T follicular helper cell (primary cell): ENCODE results near the gene CTCF.
A peak's percentile ranks its signal among the peaks of the same experiment; 100 is the strongest.

Experiments used
- DNase-seq: peaks from one replicate; pipeline ENCODE4 v3.0.0-alpha.2; 2020; ENCODE audit warnings: low read depth

CTCF gene

DNA sequence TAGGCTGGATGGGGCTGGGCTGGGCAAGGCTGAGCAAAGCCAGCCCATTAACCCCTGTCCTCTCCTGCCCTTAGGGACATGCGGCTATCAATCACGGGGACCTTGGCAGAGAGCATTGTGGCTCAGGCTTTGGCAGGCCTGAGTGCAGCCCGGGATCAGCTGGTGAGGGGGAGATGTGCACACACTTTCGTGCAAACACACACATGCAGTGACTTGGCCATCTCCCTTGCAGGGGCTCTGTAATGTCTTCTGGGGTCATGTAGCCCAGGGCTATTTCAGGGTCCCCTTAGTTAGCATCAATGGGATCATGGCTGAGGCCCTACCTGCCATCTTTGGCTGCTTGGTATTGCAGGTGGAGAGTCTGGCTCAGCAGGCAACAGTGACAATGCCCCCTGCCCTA is 89.5 kb downstream of the CTCF start:
- DNase-seq, result no peak

DNA sequence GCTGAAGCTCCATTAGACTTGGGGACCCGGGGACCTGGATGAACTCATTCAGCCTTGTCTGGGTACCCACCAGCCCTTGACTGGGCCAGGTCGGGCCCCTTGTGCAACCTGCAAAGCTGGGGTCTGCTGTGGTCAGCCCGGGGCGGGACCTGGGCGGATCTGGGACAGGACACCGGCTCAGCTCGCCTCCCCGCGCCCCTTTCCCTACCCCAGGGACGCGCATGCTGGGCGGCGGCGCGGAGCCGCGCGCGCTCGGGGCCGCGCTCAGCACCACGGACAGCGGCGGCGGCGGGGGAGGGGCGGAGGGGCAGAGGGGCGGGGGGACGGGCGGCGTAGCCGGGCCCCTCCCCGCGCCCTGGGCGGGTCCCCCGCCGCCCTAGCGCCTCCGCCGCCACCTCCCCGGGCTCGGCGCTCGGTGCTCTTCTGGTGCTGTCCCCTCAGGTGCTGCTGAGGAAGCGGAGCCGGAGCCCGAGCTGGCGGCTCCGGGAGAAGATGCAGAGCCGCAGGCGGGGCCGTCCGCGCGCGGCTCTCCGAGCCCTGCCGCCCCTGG is 90.3 kb downstream of the CTCF start:
- DNase-seq, result no peak

DNA sequence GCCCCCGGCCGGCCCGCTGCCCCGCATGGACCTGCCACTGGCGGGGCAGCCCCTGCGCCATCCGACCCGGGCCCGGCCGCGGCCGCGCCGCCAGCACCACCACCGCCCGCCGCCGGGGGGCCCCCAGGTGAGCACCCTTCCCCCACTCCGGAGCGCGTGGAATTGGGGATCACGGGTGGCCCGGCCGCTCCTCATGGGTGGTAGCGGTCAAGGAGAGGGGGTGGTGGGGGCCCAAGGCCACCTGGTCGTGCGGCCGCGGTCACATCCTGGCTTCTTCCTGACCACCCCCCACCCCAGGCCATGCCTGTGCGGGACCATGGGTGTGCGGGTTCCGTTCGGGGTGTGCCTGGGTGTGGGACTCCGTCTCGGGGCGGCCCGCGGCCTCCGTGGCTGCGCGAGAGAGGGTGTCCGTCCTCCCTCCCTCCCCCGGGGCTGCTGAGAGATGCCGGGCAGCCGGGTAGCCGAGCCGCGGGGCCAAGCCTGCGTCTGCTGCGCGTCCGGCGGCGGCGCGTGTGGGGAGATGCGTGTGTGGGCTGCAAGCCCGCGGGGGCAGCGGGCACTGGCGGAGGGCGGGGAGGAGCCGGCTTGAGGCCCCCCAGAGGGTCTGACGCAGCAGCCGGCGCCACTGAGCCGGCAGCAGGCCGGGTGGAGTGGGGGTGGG is 90.9 kb downstream of the CTCF start:
- DNase-seq, result no peak

DNA sequence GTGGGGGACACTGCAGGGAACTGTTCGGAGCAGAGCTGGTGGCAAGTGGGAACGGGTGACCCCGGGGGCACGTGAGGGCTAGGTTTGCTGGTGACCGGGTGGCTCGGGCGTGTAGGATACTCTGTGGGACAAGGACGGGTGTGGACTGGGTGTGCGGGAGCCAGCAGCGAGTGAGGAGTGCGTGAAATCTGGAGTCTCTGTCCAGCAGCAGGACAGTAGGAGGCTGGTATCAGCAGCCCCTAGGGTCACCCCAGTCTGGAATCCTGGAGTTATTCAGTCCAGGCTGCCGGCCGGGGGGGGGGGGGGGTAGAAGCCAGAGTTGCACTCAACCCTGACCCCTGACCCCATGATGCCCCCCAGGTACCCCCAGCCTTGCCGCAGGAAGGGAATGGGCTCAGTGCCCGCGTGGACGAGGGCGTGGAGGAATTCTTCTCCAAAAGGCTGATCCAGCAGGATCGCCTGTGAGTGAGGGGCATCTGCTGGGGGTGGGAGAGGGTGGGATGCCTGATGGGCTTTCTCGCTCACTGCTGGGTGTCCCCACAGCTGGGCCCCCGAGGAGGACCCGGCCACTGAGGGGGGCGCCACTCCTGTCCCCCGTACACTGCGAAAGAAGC is 91.6 kb downstream of the CTCF start:
- DNase-seq, result no peak

DNA sequence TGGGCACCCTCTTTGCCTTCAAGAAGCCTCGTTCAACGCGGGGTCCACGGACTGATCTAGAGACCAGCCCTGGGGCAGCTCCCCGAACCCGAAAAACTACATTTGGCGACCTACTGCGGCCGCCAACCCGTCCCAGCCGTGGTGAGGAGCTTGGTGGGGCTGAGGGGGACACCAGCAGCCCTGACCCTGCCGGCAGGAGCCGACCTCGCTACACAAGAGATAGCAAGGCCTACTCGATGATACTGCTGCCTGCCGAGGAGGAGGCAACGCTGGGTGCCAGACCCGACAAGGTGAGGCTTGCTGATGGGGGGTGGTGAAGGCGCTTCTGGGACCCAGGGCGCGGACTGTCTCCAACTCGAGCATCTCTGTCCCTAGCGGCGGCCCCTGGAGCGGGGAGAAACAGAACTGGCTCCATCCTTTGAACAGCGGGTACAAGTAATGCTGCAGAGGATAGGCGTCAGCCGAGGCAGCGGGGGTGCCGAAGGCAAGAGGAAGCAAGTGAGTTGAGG is 92.1 kb downstream of the CTCF start:
- no peak for DNase-seq

DNA sequence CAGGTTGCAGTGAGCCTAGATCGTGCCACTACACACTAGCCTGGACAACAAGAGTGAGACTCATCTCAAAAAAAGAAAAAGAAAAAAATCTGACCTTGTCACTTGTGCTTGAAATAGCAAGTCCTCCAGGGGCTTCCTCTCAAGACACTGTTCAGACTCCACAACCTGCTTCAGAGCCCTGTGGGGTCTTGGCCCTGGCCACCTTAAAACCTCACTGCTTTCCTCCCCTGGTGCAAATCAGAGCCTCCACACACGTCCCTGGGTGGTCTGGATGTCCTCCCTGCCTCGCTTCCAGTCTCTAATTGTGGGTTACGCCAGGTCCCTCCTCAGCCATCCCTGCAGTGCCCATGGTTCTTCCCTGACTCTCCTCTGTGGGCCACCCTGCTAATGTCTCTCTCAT is 93.0 kb downstream of the CTCF start:
- no peak for DNase-seq

DNA sequence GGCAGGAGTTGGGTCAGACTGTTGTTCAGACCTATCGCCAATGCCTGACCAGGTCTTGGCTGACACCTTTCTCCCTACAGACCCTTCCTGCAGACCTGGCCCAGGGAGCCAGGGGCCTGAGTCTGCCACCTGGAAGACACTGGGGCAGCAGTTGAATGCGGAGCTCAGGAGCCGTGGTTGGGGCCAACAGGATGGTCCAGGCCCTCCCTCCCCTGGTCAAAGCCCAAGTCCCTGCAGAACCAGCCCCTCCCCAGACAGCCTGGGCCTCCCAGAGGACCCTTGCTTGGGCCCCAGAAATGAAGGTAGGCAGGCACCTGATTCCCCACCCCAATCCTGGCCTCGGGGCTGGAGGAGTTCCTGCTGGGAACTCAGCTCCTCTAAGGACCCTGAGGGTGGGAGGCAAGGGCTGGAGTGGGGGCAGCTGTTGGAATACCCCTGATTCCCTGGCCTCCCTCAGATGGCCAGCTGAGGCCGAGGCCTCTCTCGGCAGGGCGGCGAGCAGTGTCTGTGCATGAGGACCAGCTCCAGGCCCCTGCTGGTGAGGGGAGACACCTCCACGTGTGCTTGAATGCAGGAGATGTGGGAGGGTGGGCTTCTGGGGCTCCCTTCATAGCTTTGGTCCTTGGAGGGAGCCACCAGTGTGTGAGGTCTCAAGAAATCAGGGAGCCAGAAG is 94.2 kb downstream of the CTCF start:
- no peak for DNase-seq

DNA sequence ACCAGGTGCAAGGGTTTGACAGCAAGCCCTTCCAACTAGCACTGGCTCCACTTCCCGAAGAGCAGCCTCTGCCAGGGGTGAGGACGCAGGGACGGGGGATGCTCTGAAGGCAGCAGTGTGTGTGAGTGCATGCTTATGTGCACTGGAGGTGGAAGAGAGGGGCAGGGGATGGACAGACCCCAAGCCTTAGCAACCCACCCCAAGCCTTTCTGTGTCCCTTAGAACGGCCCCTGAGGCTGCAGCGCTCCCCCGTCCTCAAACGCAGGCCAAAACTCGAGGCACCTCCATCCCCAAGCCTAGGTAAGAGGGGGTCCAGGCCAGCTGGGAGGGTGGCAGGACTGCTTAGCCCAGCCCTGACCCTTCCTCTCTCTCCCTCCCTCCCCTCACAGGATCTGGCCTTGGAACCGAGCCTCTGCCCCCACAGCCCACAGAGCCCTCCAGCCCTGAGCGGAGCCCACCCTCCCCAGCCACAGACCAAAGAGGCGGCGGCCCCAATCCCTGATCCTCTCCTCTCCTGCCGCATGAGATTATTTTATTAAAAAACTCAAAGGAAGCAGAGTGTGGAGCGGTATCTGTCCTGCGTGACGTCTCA is 94.8 kb downstream of the CTCF start:
- DNase-seq, result no peak

DNA sequence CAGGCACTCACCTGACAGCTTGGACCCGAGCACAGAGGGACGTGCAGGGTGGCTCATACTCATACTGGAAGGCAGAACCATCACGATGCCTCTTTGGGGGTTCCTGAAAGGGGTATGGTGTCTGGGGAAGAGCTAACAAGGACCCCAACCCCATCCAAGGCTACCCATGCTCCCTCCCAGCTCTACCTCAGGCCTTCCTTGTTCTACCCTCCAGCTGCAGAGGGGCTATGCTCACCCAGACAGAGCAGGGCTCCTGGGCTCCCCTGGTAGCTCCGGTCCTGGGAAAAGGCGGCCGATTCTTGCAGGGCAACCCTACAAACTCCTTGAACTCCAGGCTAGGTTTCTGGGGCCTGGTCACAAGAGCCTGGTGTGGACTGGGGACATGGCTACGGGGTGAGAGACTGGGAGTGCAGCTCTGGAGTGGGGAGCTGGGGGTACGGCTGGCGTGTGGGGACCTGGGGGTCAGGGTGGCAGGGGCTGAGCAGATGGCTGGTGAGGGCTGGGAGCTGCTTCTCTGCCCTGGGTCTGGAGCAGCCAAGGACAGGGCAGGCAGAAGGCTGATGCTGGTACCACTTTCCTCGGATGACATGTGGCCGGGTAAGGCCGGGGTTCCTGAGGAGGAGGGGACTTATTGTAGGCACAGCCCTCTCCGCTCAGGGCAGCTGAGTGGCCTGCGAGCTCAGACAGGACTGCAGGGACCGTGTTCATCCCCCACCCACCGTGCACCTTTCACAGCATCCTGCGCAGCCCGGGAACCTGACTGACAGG is 95.6 kb downstream of the CTCF start:
- DNase-seq, result no peak

DNA sequence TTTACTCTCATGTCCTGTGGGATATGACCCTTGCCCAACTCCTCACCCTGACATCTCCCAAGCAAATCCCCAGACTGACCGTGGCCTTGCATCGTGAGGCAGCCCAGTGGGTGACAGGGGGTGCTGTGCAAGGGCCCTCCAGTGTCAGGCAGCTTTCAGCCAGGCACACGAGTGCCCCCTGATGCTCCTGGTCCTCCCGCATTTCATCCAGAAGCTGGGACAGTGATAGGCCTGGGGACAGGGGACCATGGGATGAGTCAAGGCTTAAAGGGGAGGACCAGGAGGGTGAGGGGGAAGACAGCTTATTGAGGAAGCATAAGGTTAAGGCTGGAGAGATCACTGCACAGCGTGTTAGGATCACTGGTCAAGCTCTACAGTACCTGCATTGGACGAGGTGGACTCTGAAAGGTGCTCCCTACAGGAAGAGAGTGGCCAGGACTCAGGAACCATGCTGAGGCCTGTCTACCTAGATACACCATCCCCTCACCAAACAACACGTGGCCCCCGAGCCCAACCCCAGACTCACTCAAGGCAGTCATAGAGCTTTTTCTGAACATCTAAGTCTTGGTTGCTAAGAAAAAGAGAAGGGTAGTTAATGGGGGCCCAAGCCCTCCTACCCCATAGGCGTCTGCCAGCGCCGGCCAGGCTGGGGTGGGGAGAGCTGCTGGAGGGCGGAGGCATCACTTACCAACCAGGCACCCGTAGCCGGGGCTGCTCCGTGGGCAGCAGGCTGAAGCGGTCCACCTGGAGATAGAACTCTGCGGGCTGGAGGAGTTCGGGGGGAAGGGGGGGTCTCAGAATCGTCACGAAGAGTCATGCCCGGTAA is 96.7 kb downstream of the CTCF start:
- no peak for DNase-seq

DNA sequence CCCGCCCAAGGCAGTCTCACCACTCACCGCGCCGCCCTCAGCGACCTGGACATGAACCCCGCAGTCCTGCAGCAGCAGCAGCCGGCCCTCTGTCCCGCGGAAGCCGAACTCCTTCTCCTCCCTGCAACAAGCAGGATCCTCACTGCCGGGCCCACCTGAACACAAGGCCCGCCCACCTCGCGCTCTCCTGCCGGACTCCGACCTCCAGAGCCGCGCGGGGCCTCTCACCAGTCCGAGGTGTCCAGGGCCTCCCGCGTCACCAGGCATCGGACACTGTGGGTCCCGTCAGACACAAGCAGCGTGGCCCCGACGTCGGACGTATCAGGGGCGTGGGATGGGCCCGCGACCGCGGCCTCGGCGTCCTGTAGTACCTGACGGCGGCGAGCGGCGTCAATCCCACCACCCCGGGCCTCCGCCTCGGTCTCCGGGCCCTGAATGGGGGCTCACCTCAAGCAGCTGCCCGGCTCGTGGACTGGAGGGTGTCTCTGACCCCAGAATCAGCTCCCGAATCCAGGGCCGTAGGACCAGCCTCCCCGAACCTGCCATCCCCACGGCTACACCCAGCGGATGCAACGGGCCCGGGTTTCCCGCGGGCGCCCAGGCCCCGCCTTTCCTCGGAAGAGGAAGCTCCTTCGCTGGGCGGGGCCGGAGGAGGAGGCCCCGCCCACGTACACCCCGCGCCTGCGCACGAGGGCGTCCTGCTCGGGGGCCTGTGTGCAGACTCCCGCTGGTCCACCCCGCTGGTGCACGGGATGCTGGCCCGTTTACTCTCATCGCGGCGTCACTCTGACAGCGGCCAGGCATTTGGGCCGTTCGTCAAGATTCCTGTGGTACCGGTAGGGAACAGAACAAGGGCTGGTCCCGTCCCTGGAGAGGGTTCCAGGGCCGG is 97.6 kb downstream of the CTCF start, which contains the start of gene ACD:
Gene ACD, minus strand, starts transcription at position 586 of the 889 bp plus-strand sequence. Its CDS starts 40 bp downstream, at position 546.
- DNase-seq, result peak; percentile 89

DNA sequence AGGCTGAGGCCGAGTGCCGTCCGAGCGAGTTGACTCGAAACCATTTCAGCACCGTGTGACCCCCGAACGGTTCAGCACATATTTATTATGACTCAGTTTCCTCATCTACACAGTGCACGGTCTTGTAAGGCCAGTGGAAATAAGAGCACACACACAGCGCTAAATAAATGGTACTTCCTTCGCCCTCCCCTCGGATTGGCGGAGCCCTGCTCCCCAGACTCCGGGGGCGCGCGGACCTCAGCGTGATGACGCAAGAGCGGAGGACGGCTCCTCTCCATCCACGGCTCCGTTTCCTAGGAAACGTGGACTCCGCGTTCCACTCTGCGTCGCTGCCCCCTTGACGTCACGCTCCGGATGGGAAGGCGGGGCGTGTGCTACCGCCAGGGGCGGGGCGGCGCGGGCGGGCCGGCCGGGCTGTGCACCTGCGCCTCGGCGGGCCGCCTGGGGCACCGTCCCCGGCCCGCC is 98.3 kb downstream of the CTCF start, which contains the start of gene PARD6A:
Gene PARD6A, plus strand, starts transcription at position 397 of the 465 bp plus-strand sequence. CDS start 79 bp downstream, outside the sequence.
- DNase-seq, result peak; percentile 92

DNA sequence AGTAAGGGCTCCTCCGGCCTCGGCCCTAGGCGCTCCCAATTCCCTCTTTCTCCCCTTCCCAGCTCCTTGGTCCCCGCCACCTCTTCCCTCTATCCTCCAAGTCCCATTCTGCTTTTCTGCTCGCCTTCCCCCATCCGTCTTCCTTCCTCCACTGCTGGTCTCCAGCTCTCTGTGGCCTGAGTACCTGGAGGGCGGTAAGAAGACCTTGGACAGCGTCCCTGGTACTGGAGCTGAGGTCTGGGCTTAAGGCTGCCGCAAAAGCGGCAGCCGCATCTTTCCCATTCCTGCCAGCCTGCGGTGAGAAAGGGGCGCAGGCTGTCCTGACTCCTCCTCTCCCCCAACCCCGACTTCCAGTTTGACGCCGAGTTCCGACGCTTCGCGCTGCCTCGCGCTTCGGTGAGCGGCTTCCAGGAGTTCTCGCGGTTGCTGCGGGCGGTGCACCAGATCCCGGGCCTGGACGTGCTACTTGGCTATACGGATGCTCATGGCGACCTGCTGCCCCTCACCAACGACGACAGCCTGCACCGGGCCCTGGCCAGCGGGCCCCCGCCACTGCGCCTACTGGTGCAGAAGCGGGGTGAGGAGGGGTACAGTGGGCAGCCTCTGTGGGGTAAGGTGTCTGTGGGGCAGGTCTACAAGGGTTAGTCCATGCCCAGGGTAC is 98.9 kb downstream of the CTCF start:
- DNase-seq, result no peak

DNA sequence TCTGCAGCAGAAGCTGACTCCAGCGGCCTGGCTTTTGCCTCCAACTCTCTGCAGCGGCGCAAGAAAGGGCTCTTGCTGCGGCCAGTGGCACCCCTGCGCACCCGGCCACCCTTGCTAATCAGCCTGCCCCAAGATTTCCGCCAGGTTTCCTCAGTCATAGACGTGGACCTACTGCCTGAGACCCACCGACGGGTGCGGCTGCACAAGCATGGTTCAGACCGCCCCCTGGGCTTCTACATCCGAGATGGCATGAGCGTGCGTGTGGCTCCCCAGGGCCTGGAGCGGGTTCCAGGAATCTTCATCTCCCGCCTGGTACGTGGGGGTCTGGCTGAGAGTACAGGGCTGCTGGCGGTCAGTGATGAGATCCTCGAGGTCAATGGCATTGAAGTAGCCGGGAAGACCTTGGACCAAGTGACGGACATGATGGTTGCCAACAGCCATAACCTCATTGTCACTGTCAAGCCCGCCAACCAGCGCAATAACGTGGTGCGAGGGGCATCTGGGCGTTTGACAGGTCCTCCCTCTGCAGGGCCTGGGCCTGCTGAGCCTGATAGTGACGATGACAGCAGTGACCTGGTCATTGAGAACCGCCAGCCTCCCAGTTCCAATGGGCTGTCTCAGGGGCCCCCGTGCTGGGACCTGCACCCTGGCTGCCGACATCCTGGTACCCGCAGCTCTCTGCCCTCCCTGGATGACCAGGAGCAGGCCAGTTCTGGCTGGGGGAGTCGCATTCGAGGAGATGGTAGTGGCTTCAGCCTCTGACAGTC is 99.7 kb downstream of the CTCF start:
- no peak for DNase-seq

DNA sequence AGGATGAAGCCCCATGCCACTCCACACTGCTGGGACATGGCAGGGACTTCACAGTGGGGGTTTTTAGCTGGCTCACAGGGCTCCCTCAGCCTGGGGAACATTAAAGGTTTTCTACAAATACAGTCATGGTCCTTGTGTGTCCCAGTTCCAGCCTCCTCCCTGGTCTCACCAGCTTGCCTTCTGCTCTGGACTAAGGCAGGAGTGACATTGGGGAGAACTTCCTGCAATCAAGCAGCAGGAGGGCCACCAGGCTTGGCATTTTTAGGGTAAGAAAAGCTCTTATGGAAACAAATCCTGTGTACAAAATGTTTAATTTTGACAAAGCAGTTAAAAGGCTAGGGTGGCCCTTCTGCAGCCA is 100.3 kb downstream of the CTCF start:
- DNase-seq, result no peak

DNA sequence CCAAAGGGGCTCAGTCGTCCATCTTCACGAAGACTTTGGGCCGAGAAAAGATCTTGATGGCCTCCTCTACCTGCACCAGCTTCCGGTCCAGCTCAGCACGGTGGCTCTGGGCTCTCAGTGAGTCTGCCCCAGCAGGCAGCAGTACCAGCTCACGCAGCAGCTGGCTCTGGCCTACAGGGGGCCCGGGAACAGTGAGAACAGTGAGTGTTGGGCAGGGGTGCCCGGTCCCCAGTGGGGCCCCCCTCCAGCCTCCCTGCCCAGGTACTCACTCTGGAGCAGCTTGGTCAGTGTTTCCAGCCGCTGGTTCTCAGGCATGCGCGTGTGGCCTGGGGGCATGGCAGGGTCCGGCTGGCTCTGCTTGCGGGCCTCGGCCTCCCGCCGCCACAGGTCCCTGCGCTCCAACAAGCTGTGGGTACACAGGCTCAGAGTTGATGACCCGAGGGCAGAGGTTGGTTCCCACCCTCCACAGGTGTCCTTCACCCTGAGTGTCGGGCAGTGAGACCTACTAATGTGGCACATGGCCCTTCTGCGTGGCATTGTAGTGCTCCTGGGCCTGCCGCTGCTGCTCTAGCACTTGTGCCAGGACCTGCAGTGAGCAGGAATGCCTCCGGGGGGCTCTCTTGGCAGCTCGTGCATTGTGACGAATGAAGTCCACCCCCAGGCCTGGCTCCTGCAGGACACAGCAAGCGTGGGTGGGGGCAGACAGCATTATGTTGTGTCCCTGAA is 101.0 kb downstream of the CTCF start:
- DNase-seq, result no peak

DNA sequence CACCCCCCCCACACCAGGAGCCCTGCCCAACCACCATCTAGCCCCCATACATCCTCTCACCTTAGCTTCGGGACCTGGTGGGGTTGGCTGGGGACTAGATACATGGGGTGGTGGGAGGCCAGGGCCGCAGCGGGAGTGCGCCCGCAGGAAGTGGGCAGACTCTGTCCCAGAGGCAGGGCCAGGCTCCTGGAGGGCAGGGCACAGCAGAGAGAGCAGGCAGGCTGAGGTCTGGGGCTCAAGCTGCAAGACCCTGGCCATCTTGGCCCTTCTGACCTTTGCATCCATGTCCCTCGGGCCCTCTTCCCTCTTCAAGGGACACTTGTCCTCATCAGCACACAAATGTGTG is 101.5 kb downstream of the CTCF start:
- DNase-seq, result no peak

DNA sequence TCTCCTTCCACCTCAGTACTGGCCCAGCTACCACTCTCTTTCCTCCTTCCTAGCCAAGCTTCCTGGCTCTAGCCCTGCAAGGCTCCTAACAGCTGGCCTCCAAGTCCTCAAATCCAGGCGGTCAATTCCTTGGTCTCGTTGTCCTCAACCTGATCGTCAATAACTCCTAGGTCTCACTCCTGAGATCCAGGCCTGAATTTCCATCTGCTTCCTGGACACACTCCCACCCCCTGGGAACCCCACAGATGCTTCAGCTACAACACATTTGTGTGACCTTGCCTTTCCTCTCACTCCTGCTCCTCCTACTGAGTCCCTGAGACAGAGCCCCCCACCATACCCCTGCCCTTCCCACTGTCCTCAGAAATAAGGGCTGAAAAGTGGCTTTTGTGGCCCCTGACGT is 101.9 kb downstream of the CTCF start:
- DNase-seq, result no peak
